Measurements from ENCODE around the gene DLG2. TPM values are rescaled to one million over a fixed set of nuclear protein-coding genes. Genes with fewer than 3 reads are reported as not detected.
A peak's percentile ranks its signal among the peaks of the same experiment; 100 is the strongest.

The DLG2 gene
- total RNA-seq, 1 donor from 2014 or later = 13.7 TPM

GRCh38 chr11:84452211-84452610 lies 1174.9 kb downstream of the DLG2 start:
- no peak for DNase-seq

GRCh38 chr11:84438565-84438964 lies 1188.6 kb downstream of the DLG2 start:
- DNase-seq = no peak

- no peak for DNase-seq
These were observed 1189.8 kb downstream of the DLG2 start for GRCh38 chr11:84437071-84437980.

GRCh38 chr11:84430661-84431060 lies 1196.5 kb downstream of the DLG2 start:
- no peak for DNase-seq

GRCh38 chr11:84425673-84426072 lies 1201.5 kb downstream of the DLG2 start:
- DNase-seq = no peak

- DNase-seq = no peak
These were observed 1206.9 kb downstream of the DLG2 start for GRCh38 chr11:84420271-84420670.

- DNase-seq = no peak
These were observed 1207.5 kb downstream of the DLG2 start for GRCh38 chr11:84419616-84420015.

- no peak for DNase-seq
These were observed 1212.2 kb downstream of the DLG2 start for GRCh38 chr11:84414920-84415319.

- no peak for DNase-seq
These were observed 1213.6 kb downstream of the DLG2 start for GRCh38 chr11:84413549-84413948.

GRCh38 chr11:84412862-84413261 lies 1214.3 kb downstream of the DLG2 start:
- DNase-seq = no peak

- DNase-seq = no peak
These were observed 1218.2 kb downstream of the DLG2 start for GRCh38 chr11:84408946-84409411.

- DNase-seq = no peak
These were observed 1220.1 kb downstream of the DLG2 start for GRCh38 chr11:84407091-84407490.

- DNase-seq = no peak
These were observed 1229.0 kb downstream of the DLG2 start for GRCh38 chr11:84398017-84398626.

- DNase-seq = no peak
These were observed 1230.6 kb downstream of the DLG2 start for GRCh38 chr11:84396521-84396920.

- no peak for DNase-seq
These were observed 1236.6 kb downstream of the DLG2 start for GRCh38 chr11:84390441-84391078.

GRCh38 chr11:84389696-84390095 lies 1237.4 kb downstream of the DLG2 start:
- no peak for DNase-seq

- DNase-seq = peak; percentile 15
These were observed 1242.4 kb downstream of the DLG2 start for GRCh38 chr11:84384731-84385130.

GRCh38 chr11:84383576-84383975 lies 1243.6 kb downstream of the DLG2 start:
- peak; percentile 10 for DNase-seq

GRCh38 chr11:84381666-84382065 lies 1245.5 kb downstream of the DLG2 start:
- no peak for DNase-seq

- DNase-seq = peak; percentile 67
These were observed 1254.7 kb downstream of the DLG2 start for GRCh38 chr11:84372381-84372950.

GRCh38 chr11:84358034-84358433 lies 1269.1 kb downstream of the DLG2 start:
- DNase-seq = no peak

- no peak for DNase-seq
These were observed 1271.2 kb downstream of the DLG2 start for GRCh38 chr11:84355911-84356310.

GRCh38 chr11:84345597-84345996 lies 1281.5 kb downstream of the DLG2 start:
- DNase-seq = no peak
